ENCODE measurements around the gene CELF2. TPM values are rescaled to one million over a fixed set of nuclear protein-coding genes. Genes with fewer than 3 reads are reported as not detected.

CELF2 gene
- 0.07 to 0.12 TPM in 2 of 5 replicates, not detected in the others for total RNA-seq (2022; extraction: Qiagen RNA extraction)

GRCh38 chr10:11017570-11018431, at the start of gene CELF2:
TSS of gene CELF2 (plus strand) at chr10:11017872. CDS start at chr10:11018090, 218 bp downstream.

Data from A549 treated with Hydrocortisone at 1 μM for 4 hours (cell line).